ENCODE measurements around the gene SRXN1. TPM values are rescaled to one million over a fixed set of nuclear protein-coding genes. Genes with fewer than 3 reads are reported as not detected.

The SRXN1 gene
- total RNA-seq, 2 experiments from 2014 or later, result 1.2 to 1.4 TPM

DNA sequence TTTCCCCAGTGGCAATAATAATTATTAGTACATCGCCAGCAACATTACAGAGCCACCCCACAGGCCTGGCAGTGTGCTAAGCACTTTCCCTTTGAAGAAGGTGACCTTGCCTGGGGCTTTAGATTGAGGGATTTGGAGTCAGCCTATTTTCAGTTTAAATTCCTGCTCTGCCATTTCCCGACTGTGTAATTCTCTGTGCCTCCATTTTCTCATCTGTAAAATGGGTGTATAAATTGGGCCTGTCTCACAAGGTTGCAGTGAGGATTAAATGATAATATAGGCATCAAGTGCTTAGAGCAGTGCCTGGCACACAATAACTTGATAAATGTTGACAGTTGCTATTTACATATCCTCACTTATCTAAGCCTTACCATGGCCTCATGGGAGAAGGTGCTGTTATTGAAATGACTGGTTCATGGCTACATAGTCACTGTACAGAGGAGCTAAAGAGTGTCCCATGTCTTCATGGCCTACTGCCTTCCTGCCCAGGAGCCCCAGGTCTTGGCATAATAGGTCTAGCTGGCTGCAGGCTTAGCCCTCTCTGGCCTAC lies 27.7 kb upstream of the SRXN1 start:
- DNase-seq (no peak), ATAC-seq (ENCODE audit: poor library complexity) (no peak)
- no peak overlapping the region for H3K4me3 Mint-ChIP-seq
- Histone ChIP-seq H3K36me3 (ENCODE audit: insufficient read depth, low read length) (no peaks in the 10 kb centered on the region), H3K9me3 (ENCODE audit: control insufficient read depth in 1 of 2, insufficient read depth in 1 of 2, low read length in 2 of 2) (peaks cover 0 to 16% of the 10 kb centered on the region in 2 experiments), H3K27me3 (ENCODE audit: control insufficient read depth in 1 of 2, insufficient read depth in 2 of 2, low read length in 2 of 2) (peaks cover 48 to 54% of the 10 kb centered on the region in 2 experiments), H3K4me3 (ENCODE audit: low read length) (no peak overlapping the region), H3K27ac (ENCODE audit: low read depth in 1 of 2, low read length in 2 of 2) (no peak overlapping the region), H3K4me1 (ENCODE audit: insufficient read depth, low read length) (peaks cover 8% of the 10 kb centered on the region)
- peaks cover 71% of the 10 kb centered on the region for H3K27me3 Mint-ChIP-seq
- intact Hi-C loops (cut with DNase I, micrococcal nuclease), result no loop called here
- no peaks in the 10 kb centered on the region for H3K9me3 Mint-ChIP-seq
- TF ChIP-seq, protein P1, sequence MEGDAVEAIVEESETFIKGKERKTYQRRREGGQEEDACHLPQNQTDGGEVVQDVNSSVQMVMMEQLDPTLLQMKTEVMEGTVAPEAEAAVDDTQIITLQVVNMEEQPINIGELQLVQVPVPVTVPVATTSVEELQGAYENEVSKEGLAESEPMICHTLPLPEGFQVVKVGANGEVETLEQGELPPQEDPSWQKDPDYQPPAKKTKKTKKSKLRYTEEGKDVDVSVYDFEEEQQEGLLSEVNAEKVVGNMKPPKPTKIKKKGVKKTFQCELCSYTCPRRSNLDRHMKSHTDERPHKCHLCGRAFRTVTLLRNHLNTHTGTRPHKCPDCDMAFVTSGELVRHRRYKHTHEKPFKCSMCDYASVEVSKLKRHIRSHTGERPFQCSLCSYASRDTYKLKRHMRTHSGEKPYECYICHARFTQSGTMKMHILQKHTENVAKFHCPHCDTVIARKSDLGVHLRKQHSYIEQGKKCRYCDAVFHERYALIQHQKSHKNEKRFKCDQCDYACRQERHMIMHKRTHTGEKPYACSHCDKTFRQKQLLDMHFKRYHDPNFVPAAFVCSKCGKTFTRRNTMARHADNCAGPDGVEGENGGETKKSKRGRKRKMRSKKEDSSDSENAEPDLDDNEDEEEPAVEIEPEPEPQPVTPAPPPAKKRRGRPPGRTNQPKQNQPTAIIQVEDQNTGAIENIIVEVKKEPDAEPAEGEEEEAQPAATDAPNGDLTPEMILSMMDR (IDR thresholded peaks at IDR 0.05), result no peak
- CTCF ChIA-PET, result no interaction called here
- H3K36me3 Mint-ChIP-seq (ENCODE audit: low read depth), result no peaks in the 10 kb centered on the region
- H3K27ac Mint-ChIP-seq, result no peak overlapping the region
- POLR2A ChIA-PET, result no interaction called here
- H3K4me1 Mint-ChIP-seq (ENCODE audit: low read depth), result peaks cover 5% of the 10 kb centered on the region

DNA sequence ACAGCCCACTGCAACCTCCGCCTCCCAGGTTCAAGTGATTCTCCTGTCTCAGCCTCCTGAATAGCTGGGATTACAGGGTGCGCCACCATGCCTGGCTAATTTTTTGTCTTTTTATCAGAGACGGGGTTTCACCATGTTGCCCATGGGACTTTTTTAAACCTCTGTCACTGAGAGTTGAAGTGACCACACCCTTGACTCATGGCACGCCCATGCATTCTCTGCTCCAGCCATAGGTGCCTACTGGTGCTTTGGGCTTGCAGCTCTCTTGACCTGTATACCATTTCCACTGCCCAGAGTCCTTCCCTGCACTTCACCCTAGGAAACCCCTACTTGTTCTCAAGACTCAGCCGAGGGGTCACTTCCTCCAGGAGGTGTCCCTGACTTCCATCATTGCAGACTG lies 25.0 kb upstream of the SRXN1 start:
- no peaks in the 10 kb centered on the region for H3K36me3 Mint-ChIP-seq (ENCODE audit: low read depth)
- H3K27me3 Mint-ChIP-seq, result peaks cover 86% of the 10 kb centered on the region
- TF ChIP-seq, protein P1 (IDR thresholded peaks at IDR 0.05), result no peak
- intact Hi-C loops (cut with DNase I, micrococcal nuclease), result no loop called here
- H3K9me3 ChIP-seq (ENCODE audit: control insufficient read depth in 1 of 2, insufficient read depth in 1 of 2, low read length in 2 of 2), result peaks cover 0 to 26% of the 10 kb centered on the region in 2 experiments
- H3K9me3 Mint-ChIP-seq, result no peaks in the 10 kb centered on the region
- H3K4me1 ChIP-seq (ENCODE audit: insufficient read depth, low read length), result peaks cover 15% of the 10 kb centered on the region
- H3K4me1 Mint-ChIP-seq (ENCODE audit: low read depth), result peaks cover 6% of the 10 kb centered on the region
- peaks cover 66 to 80% of the 10 kb centered on the region in 2 experiments for H3K27me3 ChIP-seq (ENCODE audit: control insufficient read depth in 1 of 2, insufficient read depth in 2 of 2, low read length in 2 of 2)
- ChIA-PET CTCF (no interaction called here), POLR2A (no interaction called here)
- ATAC-seq (ENCODE audit: poor library complexity) (no peak), DNase-seq (no peak)
- H3K27ac ChIP-seq (ENCODE audit: low read depth in 1 of 2, low read length in 2 of 2), result no peak overlapping the region
- no peaks in the 10 kb centered on the region for H3K36me3 ChIP-seq (ENCODE audit: insufficient read depth, low read length)
- no peak overlapping the region for H3K4me3 Mint-ChIP-seq
- H3K4me3 ChIP-seq (ENCODE audit: low read length), result no peak overlapping the region
- no peak overlapping the region for H3K27ac Mint-ChIP-seq

DNA sequence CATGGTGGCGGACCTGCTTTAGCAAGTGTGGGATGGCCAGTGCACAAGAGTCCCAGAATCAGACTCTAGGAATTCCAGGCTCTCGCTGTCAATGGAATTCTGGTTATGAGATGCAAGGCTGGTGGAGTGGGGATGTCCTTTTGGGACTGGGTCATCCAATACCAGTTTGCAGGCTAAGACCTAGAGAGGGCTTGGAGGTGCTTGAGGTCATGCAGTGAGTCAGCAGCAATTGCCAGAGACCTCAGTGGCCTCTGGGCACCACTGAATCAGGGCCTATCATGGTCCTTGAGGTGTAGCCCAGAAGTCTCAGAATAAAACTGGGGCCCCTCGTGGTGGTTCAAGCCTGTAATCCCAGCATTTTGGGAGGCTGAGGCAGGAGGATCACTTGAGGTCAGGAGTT lies 24.0 kb upstream of the SRXN1 start:
- POLR2A ChIA-PET, result no interaction called here
- H3K27ac Mint-ChIP-seq, result no peak overlapping the region
- DNase-seq (no peak), ATAC-seq (ENCODE audit: poor library complexity) (no peak)
- TF ChIP-seq, protein P1 (IDR thresholded peaks at IDR 0.05), result no peak
- CTCF ChIA-PET, result no interaction called here
- H3K9me3 Mint-ChIP-seq, result no peaks in the 10 kb centered on the region
- peaks cover 6% of the 10 kb centered on the region for H3K4me1 Mint-ChIP-seq (ENCODE audit: low read depth)
- no peak overlapping the region for H3K4me3 Mint-ChIP-seq
- Histone ChIP-seq H3K9me3 (ENCODE audit: control insufficient read depth in 1 of 2, insufficient read depth in 1 of 2, low read length in 2 of 2) (peaks cover 0 to 26% of the 10 kb centered on the region in 2 experiments), H3K4me1 (ENCODE audit: insufficient read depth, low read length) (peaks cover 15% of the 10 kb centered on the region), H3K27me3 (ENCODE audit: control insufficient read depth in 1 of 2, insufficient read depth in 2 of 2, low read length in 2 of 2) (peaks cover 66 to 78% of the 10 kb centered on the region in 2 experiments), H3K4me3 (ENCODE audit: low read length) (no peak overlapping the region), H3K36me3 (ENCODE audit: insufficient read depth, low read length) (no peaks in the 10 kb centered on the region), H3K27ac (ENCODE audit: low read depth in 1 of 2, low read length in 2 of 2) (no peak overlapping the region)
- H3K36me3 Mint-ChIP-seq (ENCODE audit: low read depth), result no peaks in the 10 kb centered on the region
- H3K27me3 Mint-ChIP-seq, result peaks cover 86% of the 10 kb centered on the region
- intact Hi-C loops (cut with DNase I, micrococcal nuclease), result no loop called here

Data from CD4-positive, alpha-beta T cell (primary cell).